Panc1 (cell line): ENCODE measurements around the gene CNGA4. TPM values are rescaled to one million over a fixed set of nuclear protein-coding genes. Genes with fewer than 3 reads are reported as not detected.

ENCODE experiments used
- ATAC-seq: fragments of 200-7000 bp; cut with Tn5 transposase; 2 replicates; pipeline ENCODE4 v1.9.1; 2020; ENCODE audit warnings: mild to moderate bottlenecking, moderate library complexity
- BruUV-seq: library from RNA; stranded (reverse); fragments of 400-500 nt; replicated peaks from 2 replicates; lab custom pipeline; 2021; lab: Mats Ljungman, UMichigan
- CTCF ChIA-PET: fragments of 300-600 bp; sonication (Branson Sonifier 250); formaldehyde crosslinking; loops from one replicate; lab custom pipeline; 2022; ENCODE audit warnings: antibody characterized with exemption; lab: Charles Lee
- POLR2A ChIA-PET: fragments of 300-600 bp; sonication (Branson Sonifier 250); formaldehyde crosslinking; loops from one replicate; lab custom pipeline; 2022; ENCODE audit warnings: antibody characterized with exemption; lab: Charles Lee
- DNase-seq: peaks from one replicate; pipeline ENCODE4 v3.0.0-alpha.2; 2010; ENCODE audit warnings: low read depth, low spot score
- H3K27ac ChIP-seq: 2 replicates; pipeline ENCODE4 v1.5.1; 2011; ENCODE audit warnings: mild to moderate bottlenecking, low read length, inconsistent platforms
- H3K27me3 ChIP-seq: fragments of 200-500 bp; sonication (Bioruptor generic); 2 replicates; pipeline ENCODE4 v1.6.0; 2014; ENCODE audit warnings: low read length, inconsistent platforms; ENCODE audit not compliant: control insufficient read depth, insufficient read depth
- H3K36me3 ChIP-seq: fragments of 200-500 bp; sonication (Bioruptor generic); 2 replicates; pipeline ENCODE4 v1.5.1; 2014; ENCODE audit warnings: inconsistent platforms, mild to moderate bottlenecking, low read length, moderate library complexity; ENCODE audit not compliant: control insufficient read depth, insufficient read depth
- H3K4me1 ChIP-seq: 2 replicates; pipeline ENCODE4 v1.5.1; 2011; ENCODE audit warnings: inconsistent platforms, mild to moderate bottlenecking, low read length, moderate library complexity; ENCODE audit not compliant: control insufficient read depth, insufficient read depth
- H3K4me3 ChIP-seq, 2 experiments: 2 replicates each; pipeline ENCODE4 v1.5.1; 2011 to 2012; ENCODE audit warnings: low read depth in 2 of 2, low read length in 2 of 2, mild to moderate bottlenecking in 2 of 2, inconsistent platforms in 1 of 2, moderate library complexity in 1 of 2
- H3K9me3 ChIP-seq: fragments of 200-500 bp; sonication (Bioruptor generic); 2 replicates; pipeline ENCODE4 v1.5.1; 2014; ENCODE audit warnings: low read depth, mild to moderate bottlenecking, inconsistent platforms, low read length, moderate library complexity; ENCODE audit not compliant: control insufficient read depth, insufficient read depth
- POLR2AphosphoS5 ChIP-seq: IDR thresholded peaks from 2 replicates; pipeline ENCODE4 v1.6.1; 2012; ENCODE audit warnings: mild to moderate bottlenecking, low read depth, low read length, moderate library complexity
- SIN3A ChIP-seq: IDR thresholded peaks from 2 replicates; pipeline ENCODE4 v1.6.1; 2012; ENCODE audit warnings: low read depth, mild to moderate bottlenecking, low read length, moderate library complexity, borderline replicate concordance; ENCODE audit not compliant: insufficient read depth
- TCF7L2 ChIP-seq: IDR thresholded peaks from 2 replicates; pipeline ENCODE4 v1.6.1; 2011; ENCODE audit warnings: mild to moderate bottlenecking, low read depth, low read length, inconsistent platforms
- in situ Hi-C: cut with HindIII; loops from 2 replicates; pipeline ENCODE4 v1.10.0; 2016; ENCODE audit warnings: low sequenced_read_pairs, low pct_unique_long_range_greater_than_20kb
- intact Hi-C: fragments of 100-400 bp; cut with micrococcal nuclease; formaldehyde crosslinking; loops from one replicate; pipeline ENCODE4 v1.10.0; 2022; ENCODE audit not compliant: unreplicated experiment
- total RNA-seq: library from RNA; stranded (reverse); gene quantifications from one replicate; pipeline ENCODE4 v1.2.1, GENCODE V29; 2021; ENCODE audit not compliant: unreplicated experiment
- TF ChIP-seq, protein P1 (sequence below): fragments of 450-650 bp; IDR thresholded peaks from 2 replicates; pipeline ENCODE4 v1.5.1; 2017; ENCODE audit warnings: mild to moderate bottlenecking
- TF ChIP-seq, protein P2 (sequence below), 2 experiments: IDR thresholded peaks; 2 replicates each; pipeline ENCODE4 v1.6.1; 2011 to 2012; ENCODE audit warnings: low read depth in 2 of 2, control low read depth in 1 of 2, low read length in 1 of 2, mild to moderate bottlenecking in 1 of 2, moderate library complexity in 1 of 2; ENCODE audit not compliant: insufficient read depth in 1 of 2

Gene CNGA4
- total RNA-seq, 1 experiment from 2014 or later = 0.62 TPM

DNA sequence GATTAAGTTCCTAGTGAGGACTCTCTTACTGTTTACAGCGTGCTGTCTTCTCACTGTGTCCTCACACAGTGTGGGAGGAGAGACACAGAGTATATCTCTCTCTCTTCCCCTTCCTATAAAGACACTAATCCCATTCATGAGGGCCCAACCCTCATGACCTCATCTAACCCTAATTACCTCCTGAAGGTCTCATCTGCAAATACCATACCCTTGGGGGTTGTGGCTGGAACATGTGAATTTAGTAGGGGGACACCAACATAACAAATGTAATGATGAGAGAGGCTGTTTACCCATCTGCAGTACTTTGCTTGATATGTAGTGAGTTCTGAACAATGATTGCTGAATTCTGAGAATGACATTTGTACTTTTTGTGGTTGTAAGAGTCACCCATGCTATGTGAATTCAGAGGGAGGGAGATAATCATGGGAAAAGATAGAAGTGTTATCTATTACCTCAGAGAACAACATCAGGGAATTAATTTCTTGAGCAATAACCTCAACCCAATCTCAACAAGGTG is 44.8 kb upstream of the CNGA4 start:
- peaks cover 3% of the 10 kb centered on the region; the same call in 1 of the 2 replicates for H3K27me3 ChIP-seq
- H3K4me3 ChIP-seq = no peak overlapping the region
- no peaks in the 10 kb centered on the region for H3K9me3 ChIP-seq
- in situ Hi-C loops (no loop called here), intact Hi-C loops (no loop called here)
- H3K4me1 ChIP-seq = no peaks in the 10 kb centered on the region
- DNase-seq (no peak), ATAC-seq (no peak; the same call in 1 of the 2 replicates)
- TF ChIP-seq POLR2AphosphoS5 (no peak), SIN3A (no peak), TCF7L2 (no peak)
- TF ChIP-seq, protein P1, sequence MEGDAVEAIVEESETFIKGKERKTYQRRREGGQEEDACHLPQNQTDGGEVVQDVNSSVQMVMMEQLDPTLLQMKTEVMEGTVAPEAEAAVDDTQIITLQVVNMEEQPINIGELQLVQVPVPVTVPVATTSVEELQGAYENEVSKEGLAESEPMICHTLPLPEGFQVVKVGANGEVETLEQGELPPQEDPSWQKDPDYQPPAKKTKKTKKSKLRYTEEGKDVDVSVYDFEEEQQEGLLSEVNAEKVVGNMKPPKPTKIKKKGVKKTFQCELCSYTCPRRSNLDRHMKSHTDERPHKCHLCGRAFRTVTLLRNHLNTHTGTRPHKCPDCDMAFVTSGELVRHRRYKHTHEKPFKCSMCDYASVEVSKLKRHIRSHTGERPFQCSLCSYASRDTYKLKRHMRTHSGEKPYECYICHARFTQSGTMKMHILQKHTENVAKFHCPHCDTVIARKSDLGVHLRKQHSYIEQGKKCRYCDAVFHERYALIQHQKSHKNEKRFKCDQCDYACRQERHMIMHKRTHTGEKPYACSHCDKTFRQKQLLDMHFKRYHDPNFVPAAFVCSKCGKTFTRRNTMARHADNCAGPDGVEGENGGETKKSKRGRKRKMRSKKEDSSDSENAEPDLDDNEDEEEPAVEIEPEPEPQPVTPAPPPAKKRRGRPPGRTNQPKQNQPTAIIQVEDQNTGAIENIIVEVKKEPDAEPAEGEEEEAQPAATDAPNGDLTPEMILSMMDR = no peak
- TF ChIP-seq, protein P2, sequence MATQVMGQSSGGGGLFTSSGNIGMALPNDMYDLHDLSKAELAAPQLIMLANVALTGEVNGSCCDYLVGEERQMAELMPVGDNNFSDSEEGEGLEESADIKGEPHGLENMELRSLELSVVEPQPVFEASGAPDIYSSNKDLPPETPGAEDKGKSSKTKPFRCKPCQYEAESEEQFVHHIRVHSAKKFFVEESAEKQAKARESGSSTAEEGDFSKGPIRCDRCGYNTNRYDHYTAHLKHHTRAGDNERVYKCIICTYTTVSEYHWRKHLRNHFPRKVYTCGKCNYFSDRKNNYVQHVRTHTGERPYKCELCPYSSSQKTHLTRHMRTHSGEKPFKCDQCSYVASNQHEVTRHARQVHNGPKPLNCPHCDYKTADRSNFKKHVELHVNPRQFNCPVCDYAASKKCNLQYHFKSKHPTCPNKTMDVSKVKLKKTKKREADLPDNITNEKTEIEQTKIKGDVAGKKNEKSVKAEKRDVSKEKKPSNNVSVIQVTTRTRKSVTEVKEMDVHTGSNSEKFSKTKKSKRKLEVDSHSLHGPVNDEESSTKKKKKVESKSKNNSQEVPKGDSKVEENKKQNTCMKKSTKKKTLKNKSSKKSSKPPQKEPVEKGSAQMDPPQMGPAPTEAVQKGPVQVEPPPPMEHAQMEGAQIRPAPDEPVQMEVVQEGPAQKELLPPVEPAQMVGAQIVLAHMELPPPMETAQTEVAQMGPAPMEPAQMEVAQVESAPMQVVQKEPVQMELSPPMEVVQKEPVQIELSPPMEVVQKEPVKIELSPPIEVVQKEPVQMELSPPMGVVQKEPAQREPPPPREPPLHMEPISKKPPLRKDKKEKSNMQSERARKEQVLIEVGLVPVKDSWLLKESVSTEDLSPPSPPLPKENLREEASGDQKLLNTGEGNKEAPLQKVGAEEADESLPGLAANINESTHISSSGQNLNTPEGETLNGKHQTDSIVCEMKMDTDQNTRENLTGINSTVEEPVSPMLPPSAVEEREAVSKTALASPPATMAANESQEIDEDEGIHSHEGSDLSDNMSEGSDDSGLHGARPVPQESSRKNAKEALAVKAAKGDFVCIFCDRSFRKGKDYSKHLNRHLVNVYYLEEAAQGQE (IDR thresholded peaks at IDR 0.05; ENCODE audit: insufficient read depth in 1 of 2, low read depth in 2 of 2, low read length in 1 of 2) = no peak
- no TSS peak for BruUV-seq
- ChIA-PET CTCF (no interaction called here), POLR2A (no interaction called here)
- no peak overlapping the region for H3K27ac ChIP-seq
- no peaks in the 10 kb centered on the region for H3K36me3 ChIP-seq

DNA sequence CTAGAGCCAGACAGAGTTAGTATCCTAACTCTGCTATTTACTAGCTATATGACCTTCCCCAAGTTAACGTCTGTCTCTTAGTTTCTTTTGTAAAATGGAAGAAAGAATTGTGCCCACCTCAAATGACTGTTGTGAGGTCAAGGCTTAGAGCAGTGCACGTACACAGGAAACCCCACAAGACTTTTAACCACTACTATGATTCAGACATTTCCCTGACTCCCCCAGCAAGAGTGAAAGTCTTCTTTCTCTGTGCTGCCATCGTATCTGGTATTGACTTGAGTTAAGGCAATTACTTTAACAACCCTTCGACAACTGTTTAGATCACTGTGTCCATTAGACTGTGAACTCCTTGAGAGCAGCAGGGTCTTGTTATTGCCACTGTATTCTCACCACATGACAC is 42.5 kb upstream of the CNGA4 start:
- BruUV-seq = no TSS peak
- no peaks in the 10 kb centered on the region for H3K36me3 ChIP-seq
- H3K9me3 ChIP-seq = no peaks in the 10 kb centered on the region
- no peak overlapping the region for H3K27ac ChIP-seq
- no peak for DNase-seq
- intact Hi-C loops = no loop called here
- TF ChIP-seq SIN3A (no peak), TCF7L2 (no peak), POLR2AphosphoS5 (no peak)
- TF ChIP-seq, protein P2 (IDR thresholded peaks at IDR 0.05; ENCODE audit: insufficient read depth in 1 of 2, low read depth in 2 of 2, low read length in 1 of 2) = no peak
- TF ChIP-seq, protein P1 = no peak
- in situ Hi-C loops = no loop called here
- no peaks in the 10 kb centered on the region for H3K4me1 ChIP-seq
- H3K4me3 ChIP-seq = no peak overlapping the region
- no peak for ATAC-seq
- H3K27me3 ChIP-seq = peaks cover 3% of the 10 kb centered on the region; the same call in 1 of the 2 replicates
- CTCF ChIA-PET = no interaction called here
- POLR2A ChIA-PET = no interaction called here
